OCI-LY7 (cell line): Measurements from ENCODE around the gene RHO. TPM values are rescaled to one million over a fixed set of nuclear protein-coding genes. Genes with fewer than 3 reads are reported as not detected.

Experiments used
- BruUV-seq: library from RNA; stranded (reverse); fragments of 400-500 nt; replicated peaks from 2 replicates; lab custom pipeline; 2021; lab: Mats Ljungman, UMichigan
- CTCF ChIA-PET: fragments of 300-600 bp; sonication (Branson Sonifier 250); formaldehyde crosslinking; loops from one replicate; lab custom pipeline; 2022; ENCODE audit warnings: antibody characterized with exemption; ENCODE audit not compliant: unreplicated experiment; lab: Charles Lee
- POLR2A ChIA-PET: fragments of 300-600 bp; sonication (Branson Sonifier 250); formaldehyde crosslinking; loops from one replicate; lab custom pipeline; 2022; ENCODE audit warnings: antibody characterized with exemption; lab: Charles Lee
- DNase-seq: peaks from one replicate; pipeline ENCODE4 v3.0.0-alpha.2; 2015; ENCODE audit warnings: low spot score
- H2AFZ ChIP-seq: fragments of 200-600 bp; sonication (generic), shearing (Covaris generic); 2 replicates; pipeline ENCODE4 v1.6.1; 2014; ENCODE audit warnings: mild to moderate bottlenecking, antibody characterized with exemption, low read length, moderate library complexity
- H3K27ac ChIP-seq: fragments of 200-600 bp; sonication (generic); 2 replicates; pipeline ENCODE4 v1.5.1; 2014; ENCODE audit warnings: mixed run types, low read depth, mild to moderate bottlenecking, moderate library complexity, low read length, inconsistent platforms; ENCODE audit not compliant: poor library complexity, severe bottlenecking
- H3K36me3 ChIP-seq: fragments of 200-600 bp; sonication (generic); 2 replicates; pipeline ENCODE4 v1.6.1; 2014; ENCODE audit warnings: mild to moderate bottlenecking, antibody characterized with exemption, low read length, moderate library complexity, mixed read lengths; ENCODE audit not compliant: insufficient read depth
- H3K4me1 ChIP-seq: fragments of 200-600 bp; sonication (generic); 2 replicates; pipeline ENCODE4 v1.5.1; 2014; ENCODE audit warnings: mild to moderate bottlenecking, low read length; ENCODE audit not compliant: insufficient read depth, poor library complexity, severe bottlenecking
- H3K4me2 ChIP-seq: fragments of 200-600 bp; sonication (generic); 2 replicates; pipeline ENCODE4 v1.6.1; 2014; ENCODE audit warnings: mild to moderate bottlenecking, low read length
- H3K4me3 ChIP-seq: fragments of 200-600 bp; sonication (generic); 2 replicates; pipeline ENCODE4 v1.5.1; 2014; ENCODE audit warnings: mild to moderate bottlenecking, low read depth, low read length; ENCODE audit not compliant: poor library complexity, severe bottlenecking
- H3K79me2 ChIP-seq: fragments of 200-600 bp; sonication (generic); 2 replicates; pipeline ENCODE4 v1.6.1; 2016; ENCODE audit warnings: low read depth, mild to moderate bottlenecking, low read length, moderate library complexity, mixed read lengths; ENCODE audit not compliant: insufficient read depth
- H3K9me2 ChIP-seq: fragments of 200-600 bp; sonication (generic); 2 replicates; pipeline ENCODE4 v1.6.1; 2016; ENCODE audit warnings: mild to moderate bottlenecking, low read length, mixed read lengths; ENCODE audit not compliant: insufficient read depth
- H3K9me3 ChIP-seq: fragments of 200-600 bp; sonication (generic); 2 replicates; pipeline ENCODE4 v1.6.1; 2014; ENCODE audit warnings: mild to moderate bottlenecking, mixed run types, low read length, mixed read lengths
- H4K20me1 ChIP-seq: fragments of 200-600 bp; sonication (generic); 2 replicates; pipeline ENCODE4 v1.6.1; 2014; ENCODE audit warnings: mild to moderate bottlenecking, antibody characterized with exemption, low read length, moderate library complexity, mixed read lengths; ENCODE audit not compliant: insufficient read depth
- EZH2phosphoT487 ChIP-seq: fragments of 200-600 bp; sonication (generic); IDR thresholded peaks from 2 replicates; pipeline ENCODE4 v1.6.1; 2018; ENCODE audit warnings: low read depth, borderline replicate concordance, mild to moderate bottlenecking, mixed run types, antibody characterized with exemption, low read length, moderate library complexity, mixed read lengths
- intact Hi-C: fragments of 100-400 bp; cut with micrococcal nuclease; formaldehyde crosslinking; loops from one replicate; pipeline ENCODE4 v1.10.0; 2022; ENCODE audit not compliant: unreplicated experiment
- total RNA-seq, 2 experiments: library from RNA; depleted of rRNA in 1 of 2; stranded (reverse); fragments of >200 nt in 1 of 2; shearing (Covaris generic) in 1 of 2; gene quantifications; 2 replicates each; pipeline ENCODE4 v1.2.3, GENCODE V29; 2014 to 2022
- TF ChIP-seq, protein P1 (sequence below): fragments of 200-600 bp; sonication (generic); conservative IDR thresholded peaks from 2 replicates; pipeline ENCODE4 v1.5.1; 2014; ENCODE audit warnings: mild to moderate bottlenecking, antibody characterized with exemption, low read length, moderate library complexity, mixed read lengths

RHO gene
- total RNA-seq, 2 experiments from 2014 or later: not detected

DNA sequence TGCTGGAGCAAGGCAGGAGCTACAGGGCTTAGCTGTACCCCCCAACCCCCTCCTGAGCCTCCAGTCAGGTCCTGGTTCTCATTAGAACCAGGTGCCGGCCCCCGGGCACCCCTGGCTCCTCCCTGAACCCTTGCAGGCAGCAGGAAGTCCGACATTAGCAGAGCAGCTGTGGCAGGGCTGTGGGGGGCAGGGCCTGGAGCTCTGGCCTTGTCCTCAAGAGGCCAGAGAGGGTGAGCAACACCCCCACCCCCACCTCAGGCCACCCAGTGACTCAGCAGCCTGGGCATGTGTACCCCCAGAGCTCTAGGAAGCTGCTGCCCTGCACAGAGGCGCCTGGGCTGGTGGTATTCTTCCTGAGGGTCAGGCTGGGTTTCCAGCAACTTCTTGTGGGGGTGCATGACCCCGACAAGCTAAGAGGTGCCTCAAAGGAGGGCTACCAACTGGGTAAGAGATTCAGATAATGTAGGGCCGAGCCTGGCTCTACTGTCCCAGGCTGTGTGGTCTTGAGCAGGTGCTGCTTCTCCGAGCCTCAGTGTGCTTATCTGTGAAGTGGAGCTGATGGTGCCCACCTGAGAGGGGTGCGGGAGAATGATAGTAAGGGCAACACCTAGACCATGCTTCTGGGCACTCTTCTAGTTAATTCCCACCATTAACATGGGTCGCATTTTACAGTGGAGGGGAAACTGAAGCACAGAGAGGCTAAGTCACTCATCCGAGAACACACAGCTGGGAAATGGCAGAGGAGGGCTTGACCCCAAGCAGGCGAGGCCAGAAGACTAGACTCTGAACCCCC is 30.5 kb downstream of the RHO start:
- H2AFZ ChIP-seq: peak overlapping the region; percentile 64; the same call in 1 of the 2 replicates
- no peaks in the 10 kb centered on the region for H3K79me2 ChIP-seq
- TF ChIP-seq, protein P1, sequence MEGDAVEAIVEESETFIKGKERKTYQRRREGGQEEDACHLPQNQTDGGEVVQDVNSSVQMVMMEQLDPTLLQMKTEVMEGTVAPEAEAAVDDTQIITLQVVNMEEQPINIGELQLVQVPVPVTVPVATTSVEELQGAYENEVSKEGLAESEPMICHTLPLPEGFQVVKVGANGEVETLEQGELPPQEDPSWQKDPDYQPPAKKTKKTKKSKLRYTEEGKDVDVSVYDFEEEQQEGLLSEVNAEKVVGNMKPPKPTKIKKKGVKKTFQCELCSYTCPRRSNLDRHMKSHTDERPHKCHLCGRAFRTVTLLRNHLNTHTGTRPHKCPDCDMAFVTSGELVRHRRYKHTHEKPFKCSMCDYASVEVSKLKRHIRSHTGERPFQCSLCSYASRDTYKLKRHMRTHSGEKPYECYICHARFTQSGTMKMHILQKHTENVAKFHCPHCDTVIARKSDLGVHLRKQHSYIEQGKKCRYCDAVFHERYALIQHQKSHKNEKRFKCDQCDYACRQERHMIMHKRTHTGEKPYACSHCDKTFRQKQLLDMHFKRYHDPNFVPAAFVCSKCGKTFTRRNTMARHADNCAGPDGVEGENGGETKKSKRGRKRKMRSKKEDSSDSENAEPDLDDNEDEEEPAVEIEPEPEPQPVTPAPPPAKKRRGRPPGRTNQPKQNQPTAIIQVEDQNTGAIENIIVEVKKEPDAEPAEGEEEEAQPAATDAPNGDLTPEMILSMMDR: no peak
- TF ChIP-seq EZH2phosphoT487: no peak
- no peaks in the 10 kb centered on the region for H4K20me1 ChIP-seq
- CTCF ChIA-PET: interaction anchor here (0.6 to 1.6 kb wide), 3 partner anchors 18 to 118 kb away, joined by 3 to 5 read pairs (median 3); no protein-coding TSS in a partner anchor
- DNase-seq: peak; percentile 79
- H3K36me3 ChIP-seq: no peaks in the 10 kb centered on the region
- H3K9me2 ChIP-seq: no peaks in the 10 kb centered on the region
- no peaks in the 10 kb centered on the region for H3K9me3 ChIP-seq
- H3K4me3 ChIP-seq: peak overlapping the region; percentile 2
- intact Hi-C loops: no loop called here
- peak overlapping the region; percentile 21 for H3K27ac ChIP-seq
- POLR2A ChIA-PET: interaction anchor here (0.6 to 1.4 kb wide), 7 partner anchors 9 to 384 kb away, joined by 3 to 6 read pairs (median 4); no protein-coding TSS in a partner anchor
- H3K4me2 ChIP-seq: peak overlapping the region; percentile 52
- H3K4me1 ChIP-seq: peaks cover 45% of the 10 kb centered on the region
- no TSS peak for BruUV-seq

DNA sequence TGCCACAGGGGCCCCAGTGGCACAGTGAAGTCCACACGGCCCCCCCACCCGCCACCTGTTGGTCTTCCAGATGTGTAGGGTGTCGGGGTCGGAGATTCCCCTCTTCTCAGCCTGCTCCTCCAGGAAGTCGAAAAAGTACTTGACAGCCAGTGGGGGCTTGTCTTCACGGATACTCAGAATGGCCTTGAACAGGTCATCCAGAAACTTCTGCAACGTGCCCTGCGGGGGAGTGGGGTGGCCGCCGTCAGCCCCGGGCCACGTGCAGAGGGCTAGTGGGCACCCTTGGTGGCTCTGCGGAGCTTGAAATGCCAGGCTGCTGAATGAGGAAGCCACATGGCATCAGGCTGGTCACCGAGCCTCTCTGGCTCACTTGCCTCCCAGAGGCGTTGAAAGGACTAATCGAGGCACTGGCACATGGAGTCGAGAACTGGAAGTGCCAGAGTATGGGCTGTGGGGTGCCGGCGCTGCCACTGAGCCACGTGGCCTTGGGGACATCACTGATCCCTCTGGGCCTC is 31.2 kb downstream of the RHO start:
- Histone ChIP-seq H3K27ac (no peak overlapping the region), H3K4me2 (peak overlapping the region; percentile 52; the same call in 1 of the 2 replicates), H3K4me3 (no peak overlapping the region), H3K36me3 (no peaks in the 10 kb centered on the region), H2AFZ (no peak overlapping the region), H3K9me2 (no peaks in the 10 kb centered on the region), H3K4me1 (peaks cover 38% of the 10 kb centered on the region), H3K79me2 (no peaks in the 10 kb centered on the region), H3K9me3 (no peaks in the 10 kb centered on the region), H4K20me1 (no peaks in the 10 kb centered on the region)
- intact Hi-C loops: no loop called here
- POLR2A ChIA-PET: interaction anchor here (0.6 to 1.4 kb wide), 5 partner anchors 10 to 383 kb away, joined by 3 to 6 read pairs (median 4); no protein-coding TSS in a partner anchor
- TF ChIP-seq, protein P1: no peak
- no peak for TF ChIP-seq EZH2phosphoT487
- no peak for DNase-seq
- CTCF ChIA-PET: interaction anchor here (0.6 to 1.6 kb wide), 3 partner anchors 18 to 119 kb away, joined by 3 to 5 read pairs (median 3); no protein-coding TSS in a partner anchor
- no TSS peak for BruUV-seq
